ENCODE measurements around the gene MECP2.

The MECP2 gene

GRCh38 chrX:154013001-154013421 is 84.5 kb downstream of the MECP2 start:
- no peak for ATAC-seq
- TF ChIP-seq ZNF8 (CRISPR knock-in tag; IDR thresholded peaks at IDR 0.05) (no peak), PPARA (CRISPR knock-in tag; IDR thresholded peaks at IDR 0.05; ENCODE audit: borderline replicate concordance) (no peak), CSRNP3 (CRISPR knock-in tag; IDR thresholded peaks at IDR 0.05) (no peak), ESRRG (CRISPR knock-in tag; IDR thresholded peaks at IDR 0.05) (no peak), ZC3H10 (CRISPR knock-in tag; IDR thresholded peaks at IDR 0.05) (no peak), ISL1 (CRISPR knock-in tag; IDR thresholded peaks at IDR 0.05) (no peak), TCF4 (CRISPR knock-in tag; IDR thresholded peaks at IDR 0.05; ENCODE audit: borderline replicate concordance) (no peak), ZNF70 (CRISPR knock-in tag; IDR thresholded peaks at IDR 0.05) (no peak), TSHZ2 (CRISPR knock-in tag; IDR thresholded peaks at IDR 0.05) (no peak), ZNF565 (CRISPR knock-in tag; conservative IDR thresholded peaks at IDR 0.05; ENCODE audit: low read depth) (no peak), GLIS3 (CRISPR knock-in tag; IDR thresholded peaks at IDR 0.05) (no peak), ZFP3 (CRISPR knock-in tag; IDR thresholded peaks at IDR 0.05) (no peak), BACH2 (CRISPR knock-in tag; IDR thresholded peaks at IDR 0.05; ENCODE audit: borderline replicate concordance) (no peak), RARB (CRISPR knock-in tag; IDR thresholded peaks at IDR 0.05) (no peak), ARNTL (CRISPR knock-in tag; IDR thresholded peaks at IDR 0.05; ENCODE audit: borderline replicate concordance, low read depth) (no peak), OSR1 (CRISPR knock-in tag; IDR thresholded peaks at IDR 0.05) (no peak), ZFP30 (CRISPR knock-in tag; IDR thresholded peaks at IDR 0.05) (no peak)
- TF ChIP-seq, protein P1, sequence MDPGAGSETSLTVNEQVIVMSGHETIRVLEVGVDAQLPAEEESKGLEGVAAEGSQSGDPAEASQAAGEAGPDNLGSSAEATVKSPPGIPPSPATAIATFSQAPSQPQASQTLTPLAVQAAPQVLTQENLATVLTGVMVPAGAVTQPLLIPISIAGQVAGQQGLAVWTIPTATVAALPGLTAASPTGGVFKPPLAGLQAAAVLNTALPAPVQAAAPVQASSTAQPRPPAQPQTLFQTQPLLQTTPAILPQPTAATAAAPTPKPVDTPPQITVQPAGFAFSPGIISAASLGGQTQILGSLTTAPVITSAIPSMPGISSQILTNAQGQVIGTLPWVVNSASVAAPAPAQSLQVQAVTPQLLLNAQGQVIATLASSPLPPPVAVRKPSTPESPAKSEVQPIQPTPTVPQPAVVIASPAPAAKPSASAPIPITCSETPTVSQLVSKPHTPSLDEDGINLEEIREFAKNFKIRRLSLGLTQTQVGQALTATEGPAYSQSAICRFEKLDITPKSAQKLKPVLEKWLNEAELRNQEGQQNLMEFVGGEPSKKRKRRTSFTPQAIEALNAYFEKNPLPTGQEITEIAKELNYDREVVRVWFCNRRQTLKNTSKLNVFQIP (CRISPR knock-in tag; IDR thresholded peaks at IDR 0.05; ENCODE audit: borderline replicate concordance, low read depth) = no peak

DNA sequence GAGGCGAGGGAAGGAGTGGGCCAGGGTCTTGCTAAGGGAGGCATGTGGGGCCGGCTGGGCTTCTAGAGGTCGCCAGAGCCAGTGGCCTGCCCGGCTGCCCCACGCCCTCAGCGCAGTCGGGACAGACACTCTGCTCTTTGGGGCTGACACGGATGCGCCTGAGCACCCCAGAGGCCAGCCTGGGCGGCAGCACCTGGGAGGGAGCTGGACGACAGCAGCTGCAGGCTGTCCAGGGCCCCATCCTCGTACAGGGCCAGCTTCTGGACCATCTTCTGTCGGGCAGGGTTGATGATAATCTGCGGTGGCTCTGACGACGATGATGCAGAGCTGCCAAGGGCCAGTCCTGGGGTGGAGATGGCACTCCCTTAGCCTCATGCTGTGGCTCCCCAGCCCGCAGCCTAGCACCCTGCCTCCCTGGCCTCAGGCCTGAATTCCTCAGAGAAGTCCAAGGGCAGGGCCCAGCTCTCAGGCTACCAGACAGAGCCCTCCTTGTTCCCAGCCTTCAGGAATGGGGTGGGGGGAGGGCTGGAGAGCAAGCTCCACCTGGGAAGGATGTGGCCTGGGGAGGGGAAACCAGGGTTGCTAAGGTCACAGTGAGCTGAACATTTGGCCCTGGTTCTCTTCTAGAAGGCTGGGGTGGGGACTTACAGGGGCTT is 85.1 kb downstream of the MECP2 start:
- no peak for ATAC-seq
- TF ChIP-seq GLIS3 (CRISPR knock-in tag; IDR thresholded peaks at IDR 0.05) (no peak), OSR1 (CRISPR knock-in tag; IDR thresholded peaks at IDR 0.05) (no peak), BACH2 (CRISPR knock-in tag; IDR thresholded peaks at IDR 0.05; ENCODE audit: borderline replicate concordance) (no peak), SNAI2 (CRISPR knock-in tag; IDR thresholded peaks at IDR 0.05) (no peak)

DNA sequence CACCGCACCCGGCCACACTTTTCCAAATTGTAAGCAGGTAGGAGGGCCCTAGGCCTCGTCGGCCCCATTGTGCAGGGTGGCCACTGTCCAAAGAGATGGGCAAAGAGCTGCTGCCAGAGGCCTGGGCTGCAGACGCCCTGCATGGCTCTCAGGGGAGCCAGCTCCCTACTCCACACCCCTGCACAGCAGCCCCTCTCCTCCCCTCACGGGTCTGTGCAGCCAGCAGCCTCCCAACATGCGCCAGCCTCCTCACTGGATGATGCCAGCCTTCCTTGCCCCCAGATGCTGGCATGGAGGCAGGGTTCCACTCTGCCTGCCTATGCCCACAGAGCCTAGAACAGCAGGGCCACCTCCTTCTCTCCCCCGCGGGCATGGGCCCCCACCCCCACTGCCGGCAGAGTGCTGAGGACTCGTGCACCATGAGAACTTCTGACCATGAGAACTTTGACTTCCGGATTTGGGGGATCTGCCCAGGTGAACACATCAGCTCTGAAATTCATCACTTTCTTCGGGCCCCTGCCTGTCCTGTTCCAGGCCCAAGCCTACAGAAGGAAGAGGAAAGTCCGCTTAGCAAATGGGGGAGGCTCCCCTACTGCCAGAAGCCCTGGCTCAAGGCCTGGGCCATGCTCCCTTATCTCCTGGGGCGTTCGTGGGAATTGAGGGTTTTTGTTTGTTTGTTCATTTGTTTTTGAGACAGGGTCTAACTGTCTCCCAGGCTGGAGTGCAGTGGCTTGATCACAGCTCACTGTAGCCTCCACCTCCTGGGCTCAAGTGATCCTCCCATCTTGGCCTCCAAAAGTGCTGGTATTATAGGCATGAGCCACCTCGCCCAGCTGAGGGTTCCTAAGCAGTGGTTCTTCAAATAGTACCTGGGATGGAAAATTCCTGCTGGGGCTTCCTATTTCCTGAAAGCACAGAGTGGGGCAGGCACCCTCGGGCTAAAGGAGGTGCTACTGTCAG is 85.9 kb downstream of the MECP2 start:
- no peak for ATAC-seq
- no peak for TF ChIP-seq ZNF565 (CRISPR knock-in tag; conservative IDR thresholded peaks at IDR 0.05; ENCODE audit: low read depth)
- no peak for TF ChIP-seq ARNTL (CRISPR knock-in tag; IDR thresholded peaks at IDR 0.05; ENCODE audit: borderline replicate concordance, low read depth)

GRCh38 chrX:154010330-154011087 is 87.0 kb downstream of the MECP2 start:
- TF ChIP-seq ZFP30 (CRISPR knock-in tag; IDR thresholded peaks at IDR 0.05) = no peak
- no peak for TF ChIP-seq CSRNP3 (CRISPR knock-in tag; IDR thresholded peaks at IDR 0.05)
- TF ChIP-seq TCF4 (CRISPR knock-in tag; IDR thresholded peaks at IDR 0.05; ENCODE audit: borderline replicate concordance) = no peak
- no peak for TF ChIP-seq RARB (CRISPR knock-in tag; IDR thresholded peaks at IDR 0.05)
- TF ChIP-seq, protein P2, sequence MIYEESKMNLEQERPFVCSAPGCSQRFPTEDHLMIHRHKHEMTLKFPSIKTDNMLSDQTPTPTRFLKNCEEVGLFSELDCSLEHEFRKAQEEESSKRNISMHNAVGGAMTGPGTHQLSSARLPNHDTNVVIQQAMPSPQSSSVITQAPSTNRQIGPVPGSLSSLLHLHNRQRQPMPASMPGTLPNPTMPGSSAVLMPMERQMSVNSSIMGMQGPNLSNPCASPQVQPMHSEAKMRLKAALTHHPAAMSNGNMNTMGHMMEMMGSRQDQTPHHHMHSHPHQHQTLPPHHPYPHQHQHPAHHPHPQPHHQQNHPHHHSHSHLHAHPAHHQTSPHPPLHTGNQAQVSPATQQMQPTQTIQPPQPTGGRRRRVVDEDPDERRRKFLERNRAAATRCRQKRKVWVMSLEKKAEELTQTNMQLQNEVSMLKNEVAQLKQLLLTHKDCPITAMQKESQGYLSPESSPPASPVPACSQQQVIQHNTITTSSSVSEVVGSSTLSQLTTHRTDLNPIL (CRISPR knock-in tag; IDR thresholded peaks at IDR 0.05; ENCODE audit: low read depth) = no peak
- no peak for TF ChIP-seq BACH2 (CRISPR knock-in tag; IDR thresholded peaks at IDR 0.05; ENCODE audit: borderline replicate concordance)
- ATAC-seq = no peak

All from SK-N-SH treated with all-trans-retinoic acid at 6 μM for 48 hours (cell line).